IPS-20b (cell line): Measurements from ENCODE around the gene SEC16A.

Experiments used
- H3K27ac ChIP-seq: one replicate; pipeline ENCODE4 v1.5.1; 2013; ENCODE audit warnings: low read length
- H3K27me3 ChIP-seq: 2 replicates; pipeline ENCODE4 v1.6.1; 2013; ENCODE audit warnings: mild to moderate bottlenecking, low read length, inconsistent platforms; ENCODE audit not compliant: insufficient read depth
- H3K36me3 ChIP-seq: 2 replicates; pipeline ENCODE4 v1.6.1; 2013; ENCODE audit warnings: low read depth, mild to moderate bottlenecking, inconsistent platforms, low read length, moderate library complexity; ENCODE audit not compliant: insufficient read depth
- H3K4me1 ChIP-seq: 2 replicates; pipeline ENCODE4 v1.6.1; 2013; ENCODE audit warnings: mild to moderate bottlenecking, control low read depth, inconsistent platforms, low read length, moderate library complexity; ENCODE audit not compliant: insufficient read depth
- H3K4me3 ChIP-seq: 2 replicates; pipeline ENCODE4 v1.5.1; 2013; ENCODE audit warnings: mild to moderate bottlenecking, low read length, inconsistent platforms
- H3K9ac ChIP-seq: 2 replicates; pipeline ENCODE4 v1.6.1; 2013; ENCODE audit warnings: low read depth, mild to moderate bottlenecking, inconsistent platforms, low read length, moderate library complexity
- H3K9me3 ChIP-seq: 2 replicates; pipeline ENCODE4 v1.6.1; 2013; ENCODE audit warnings: mild to moderate bottlenecking, low read depth, low read length, inconsistent platforms; ENCODE audit not compliant: insufficient read depth

SEC16A gene

DNA sequence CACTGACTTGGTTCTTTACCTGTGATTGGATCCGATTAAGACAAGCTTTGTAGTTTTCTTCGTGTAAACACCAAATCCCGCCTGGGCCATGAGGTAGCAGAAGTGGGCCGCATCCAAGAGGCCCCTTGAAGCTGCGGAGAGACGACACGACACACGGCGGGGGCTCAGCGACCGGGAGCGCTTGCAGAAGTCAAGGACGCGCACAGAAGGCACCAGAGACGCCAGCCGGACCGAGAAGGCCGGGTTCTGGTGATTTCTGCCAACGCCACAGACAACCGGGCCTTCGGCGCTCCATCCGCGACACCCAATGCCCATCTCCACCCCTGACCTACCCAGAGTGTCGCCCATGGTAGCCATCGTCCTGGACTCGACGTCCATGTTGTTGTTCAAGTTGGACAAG is 23.4 kb downstream of the SEC16A start:
- H3K36me3 ChIP-seq, result peaks cover 98% of the 10 kb centered on the region
- no peak overlapping the region for H3K9ac ChIP-seq
- no peaks in the 10 kb centered on the region for H3K27me3 ChIP-seq
- no peaks in the 10 kb centered on the region for H3K9me3 ChIP-seq
- H3K27ac ChIP-seq, result no peak overlapping the region
- H3K4me3 ChIP-seq, result no peak overlapping the region
- H3K4me1 ChIP-seq, result no peaks in the 10 kb centered on the region

DNA sequence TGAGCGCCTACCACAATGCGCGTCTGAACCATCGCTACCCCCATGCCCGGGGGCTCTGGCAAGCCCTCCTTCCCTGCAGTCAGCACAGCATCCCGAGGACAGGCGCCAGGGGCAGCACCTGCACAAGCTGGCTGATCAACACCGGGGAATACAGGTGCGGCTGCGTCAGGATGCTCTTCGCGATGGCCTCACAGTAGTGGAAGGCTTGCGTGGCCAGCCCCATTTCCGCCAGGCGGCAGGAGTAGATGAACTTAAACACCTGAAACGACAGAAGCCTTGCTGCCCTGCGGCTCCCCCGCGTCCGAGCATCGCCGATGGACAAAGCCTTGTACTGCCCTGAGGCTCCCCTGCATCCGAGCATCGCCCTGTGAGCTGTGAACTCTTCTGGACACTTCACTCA is 25.5 kb downstream of the SEC16A start:
- no peaks in the 10 kb centered on the region for H3K27me3 ChIP-seq
- H3K36me3 ChIP-seq, result peaks cover 95% of the 10 kb centered on the region
- no peak overlapping the region for H3K4me3 ChIP-seq
- H3K27ac ChIP-seq, result no peak overlapping the region
- no peaks in the 10 kb centered on the region for H3K9me3 ChIP-seq
- no peak overlapping the region for H3K9ac ChIP-seq
- H3K4me1 ChIP-seq, result no peaks in the 10 kb centered on the region

DNA sequence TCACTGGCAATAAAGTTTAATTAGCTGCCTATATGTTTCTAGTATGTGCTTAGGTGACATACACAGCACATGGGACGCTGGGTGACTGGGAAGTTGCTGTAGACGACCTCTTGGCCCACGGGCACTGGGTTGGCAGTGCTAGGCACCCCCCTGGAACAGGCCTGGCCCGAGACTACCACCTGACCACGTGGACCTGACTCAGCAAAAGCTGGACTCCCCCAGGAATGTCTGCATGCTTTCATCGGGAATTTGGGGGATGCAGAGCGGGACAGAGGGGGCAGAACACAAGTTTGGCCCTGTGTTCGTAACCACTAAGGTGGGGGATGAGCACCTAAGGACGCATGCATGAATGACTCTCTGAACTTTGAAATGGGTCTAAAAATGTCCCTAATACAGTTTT is 26.6 kb downstream of the SEC16A start:
- Histone ChIP-seq H3K4me1 (no peaks in the 10 kb centered on the region), H3K27ac (no peak overlapping the region), H3K27me3 (no peaks in the 10 kb centered on the region), H3K9ac (no peak overlapping the region), H3K9me3 (no peaks in the 10 kb centered on the region), H3K36me3 (peaks cover 92% of the 10 kb centered on the region), H3K4me3 (no peak overlapping the region)

DNA sequence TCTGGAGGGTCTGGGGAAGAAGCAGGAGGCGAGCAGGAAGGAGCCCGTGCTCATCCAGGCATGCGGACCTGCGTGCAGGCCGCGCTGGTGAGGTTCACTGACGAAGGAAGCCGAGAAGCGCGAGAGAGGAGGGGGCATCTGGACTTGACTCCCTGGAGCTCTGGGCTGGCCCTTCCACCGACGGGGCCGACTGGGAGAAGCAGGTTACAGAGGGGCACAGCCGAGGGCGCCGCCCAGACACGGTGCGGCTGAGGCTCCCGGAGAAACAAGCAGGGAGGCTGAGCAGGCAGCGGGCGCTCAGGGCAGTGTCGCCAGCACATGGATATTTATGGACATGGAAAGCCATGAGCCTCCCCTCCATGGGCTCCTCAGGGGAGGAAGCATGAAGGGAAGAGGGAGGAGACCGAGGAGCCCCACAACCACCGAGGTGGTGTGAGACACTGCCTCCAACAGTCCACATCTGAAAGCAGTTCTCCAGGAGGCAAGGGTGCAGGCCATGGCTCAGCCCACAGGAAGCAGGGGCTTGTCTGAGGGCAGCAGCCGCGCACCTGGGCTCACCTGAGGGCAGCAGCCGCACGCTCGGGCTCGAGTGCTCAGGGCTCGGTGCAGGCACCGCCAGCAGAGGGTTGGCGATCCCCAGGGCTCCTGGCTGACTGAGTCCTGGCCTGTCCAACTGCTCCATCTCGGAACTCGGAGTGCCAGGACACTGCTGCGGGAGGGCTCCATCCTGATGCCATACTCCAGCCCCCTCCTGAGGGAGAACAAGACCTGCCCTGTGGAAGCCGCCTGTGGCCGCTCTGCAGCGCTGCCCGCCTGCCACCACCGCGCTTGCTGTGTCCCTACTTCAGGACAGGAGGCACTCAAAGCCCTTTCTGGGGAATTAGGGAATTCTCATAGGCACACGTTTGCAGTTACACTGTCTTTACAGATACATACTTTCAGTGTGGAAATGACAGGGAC is 27.5 kb downstream of the SEC16A start:
- Histone ChIP-seq H3K9ac (no peak overlapping the region), H3K27ac (no peak overlapping the region), H3K4me1 (no peaks in the 10 kb centered on the region), H3K27me3 (no peaks in the 10 kb centered on the region), H3K9me3 (no peaks in the 10 kb centered on the region), H3K4me3 (no peak overlapping the region), H3K36me3 (peaks cover 92% of the 10 kb centered on the region)

DNA sequence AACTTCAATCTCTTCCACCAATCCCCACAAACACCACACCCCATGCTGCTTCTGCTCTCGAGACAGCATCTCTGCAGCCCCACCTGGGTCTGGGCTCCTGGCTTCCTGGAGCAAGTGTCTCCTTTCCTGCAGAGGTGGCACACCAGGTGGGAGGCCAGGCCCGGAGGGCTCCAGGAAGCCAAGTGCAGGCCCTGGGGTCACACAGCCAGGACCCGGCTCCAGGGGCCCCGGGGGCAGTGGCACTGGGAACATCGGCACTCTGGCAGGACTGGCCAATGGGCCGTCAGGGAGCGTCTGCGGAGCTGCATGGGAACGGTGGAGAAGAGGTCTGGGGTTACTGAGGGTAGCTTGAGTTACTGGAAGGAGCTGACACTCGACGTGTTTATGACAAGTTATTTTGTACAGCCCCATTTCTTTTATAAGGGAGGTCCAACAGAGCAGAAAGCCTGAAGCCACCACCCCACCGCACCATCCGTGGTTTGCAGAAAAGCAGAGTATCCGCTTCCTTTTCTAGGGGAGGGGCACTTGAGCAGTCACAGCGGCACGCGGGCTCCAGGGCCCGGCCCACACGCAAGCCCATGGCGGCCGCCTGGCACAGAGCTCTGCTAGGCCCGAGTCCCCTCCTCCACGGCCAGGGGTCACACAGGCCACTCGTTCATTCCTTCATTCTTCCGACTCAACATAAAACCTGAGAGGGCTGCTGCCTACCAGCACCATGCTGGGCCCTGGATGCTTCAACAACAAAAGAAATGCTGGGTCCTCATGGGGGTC is 28.6 kb downstream of the SEC16A start:
- Histone ChIP-seq H3K9ac (no peak overlapping the region), H3K4me1 (no peaks in the 10 kb centered on the region), H3K27ac (no peak overlapping the region), H3K4me3 (no peak overlapping the region), H3K9me3 (no peaks in the 10 kb centered on the region), H3K27me3 (no peaks in the 10 kb centered on the region), H3K36me3 (peaks cover 93% of the 10 kb centered on the region)

DNA sequence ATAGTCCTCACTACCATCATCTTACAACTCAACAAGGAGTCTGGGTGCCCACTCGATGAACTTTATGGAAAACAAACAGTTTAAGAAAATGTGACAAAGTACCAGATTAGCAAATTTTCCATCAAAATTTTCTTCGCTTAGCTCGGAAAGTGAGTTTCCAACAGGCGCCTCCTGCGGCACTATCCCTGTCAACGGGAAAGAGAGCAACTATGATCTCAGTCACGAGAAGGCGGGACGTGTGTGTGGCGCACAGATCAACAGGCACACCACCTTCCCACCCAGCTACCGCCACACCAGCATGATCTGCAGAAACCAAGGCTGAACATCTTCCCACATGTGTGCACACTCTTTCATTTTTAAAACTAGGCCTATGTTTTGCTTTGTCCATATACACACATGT is 29.5 kb downstream of the SEC16A start:
- Histone ChIP-seq H3K9ac (no peak overlapping the region), H3K9me3 (no peaks in the 10 kb centered on the region), H3K36me3 (peaks cover 93% of the 10 kb centered on the region), H3K4me3 (no peak overlapping the region), H3K27ac (no peak overlapping the region), H3K4me1 (no peaks in the 10 kb centered on the region), H3K27me3 (no peaks in the 10 kb centered on the region)

DNA sequence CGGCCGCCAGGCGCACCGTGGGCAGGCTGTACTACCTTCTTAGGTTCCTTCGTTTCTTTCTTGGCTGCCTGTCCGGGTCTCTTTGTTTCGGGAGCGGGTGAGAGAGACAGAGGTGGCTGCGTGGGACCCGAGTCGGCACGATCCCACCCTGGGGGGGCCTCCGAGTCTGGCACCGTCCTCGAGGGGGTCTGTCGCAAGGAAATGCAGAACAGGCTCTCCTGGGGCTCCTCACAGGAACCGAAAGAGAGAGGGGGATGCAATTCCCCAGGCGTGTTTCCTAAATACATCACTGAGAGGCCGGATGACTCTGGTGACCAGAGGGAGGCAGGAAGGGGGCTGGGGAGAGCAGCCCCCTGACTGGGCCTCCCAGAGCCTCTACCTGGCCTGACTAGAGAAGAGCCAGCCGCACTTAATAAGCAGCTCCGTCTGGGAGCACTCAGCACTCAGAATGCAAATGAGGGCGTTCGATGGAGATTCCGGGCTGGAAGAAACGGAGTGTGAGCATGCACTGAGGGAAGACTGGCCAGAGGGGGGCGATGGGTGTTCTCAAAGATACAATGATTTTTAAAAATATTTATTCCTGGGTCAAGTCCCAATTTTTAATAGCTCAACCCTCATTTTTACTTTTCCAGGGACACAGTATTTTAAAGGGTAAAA is 31.5 kb downstream of the SEC16A start:
- Histone ChIP-seq H3K4me3 (no peak overlapping the region), H3K27me3 (no peaks in the 10 kb centered on the region), H3K4me1 (no peaks in the 10 kb centered on the region), H3K36me3 (peaks cover 93% of the 10 kb centered on the region), H3K27ac (no peak overlapping the region), H3K9me3 (no peaks in the 10 kb centered on the region), H3K9ac (no peak overlapping the region)

DNA sequence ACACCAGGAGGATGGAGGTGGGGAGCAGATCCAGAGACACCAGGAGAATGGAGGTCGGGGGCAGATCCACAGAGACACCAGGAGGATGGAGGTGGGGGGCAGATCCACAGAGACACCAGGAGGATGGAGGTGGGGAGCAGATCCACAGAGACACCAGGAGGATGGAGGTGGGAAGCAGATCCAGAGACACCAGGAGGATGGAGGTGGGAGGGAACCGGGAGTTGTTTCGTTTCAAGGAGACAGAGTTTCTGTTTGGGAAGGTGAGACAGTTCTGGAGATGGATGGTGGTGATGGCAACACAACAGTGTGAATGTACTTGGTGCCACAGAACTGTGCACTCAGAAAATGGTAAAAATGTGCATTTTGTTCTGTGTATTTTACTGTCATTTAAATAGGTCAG is 34.2 kb downstream of the SEC16A start:
- no peak overlapping the region for H3K27ac ChIP-seq
- H3K4me3 ChIP-seq, result no peak overlapping the region
- H3K36me3 ChIP-seq, result peaks cover 92% of the 10 kb centered on the region
- no peaks in the 10 kb centered on the region for H3K9me3 ChIP-seq
- H3K9ac ChIP-seq, result no peak overlapping the region
- no peaks in the 10 kb centered on the region for H3K4me1 ChIP-seq
- no peaks in the 10 kb centered on the region for H3K27me3 ChIP-seq

DNA sequence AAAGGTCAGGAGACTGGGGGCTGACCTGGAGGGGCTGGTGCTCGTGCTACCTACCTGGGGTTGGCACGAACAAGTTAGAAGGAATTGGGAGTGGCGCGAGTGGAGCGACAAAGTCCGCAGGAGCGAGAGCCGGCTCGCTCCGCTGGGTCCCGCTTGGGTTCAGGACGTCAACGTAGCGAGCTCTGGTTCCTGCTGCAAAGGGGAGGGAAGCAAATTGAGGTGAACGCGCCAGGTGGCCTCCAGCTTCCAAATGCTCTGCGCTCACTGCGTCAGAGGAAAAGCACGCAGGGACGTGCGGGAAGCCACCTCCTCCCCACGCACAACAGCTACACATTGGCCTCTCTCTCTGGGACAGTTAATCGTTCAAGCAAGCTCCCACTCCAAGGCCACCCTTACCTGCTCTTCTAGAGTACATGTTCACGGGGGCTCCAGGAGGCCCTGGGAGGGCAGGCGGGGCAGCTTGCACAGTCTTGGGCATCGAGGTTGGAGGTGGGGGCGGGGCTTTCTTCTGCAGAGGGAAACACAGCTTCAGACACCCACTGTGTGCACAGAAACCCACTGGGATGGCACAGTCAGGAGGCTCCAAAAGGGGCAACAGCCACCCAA is 35.6 kb downstream of the SEC16A start:
- no peak overlapping the region for H3K27ac ChIP-seq
- H3K27me3 ChIP-seq, result no peaks in the 10 kb centered on the region
- no peak overlapping the region for H3K9ac ChIP-seq
- H3K36me3 ChIP-seq, result peaks cover 94% of the 10 kb centered on the region
- H3K4me3 ChIP-seq, result no peak overlapping the region
- H3K4me1 ChIP-seq, result no peaks in the 10 kb centered on the region
- no peaks in the 10 kb centered on the region for H3K9me3 ChIP-seq

DNA sequence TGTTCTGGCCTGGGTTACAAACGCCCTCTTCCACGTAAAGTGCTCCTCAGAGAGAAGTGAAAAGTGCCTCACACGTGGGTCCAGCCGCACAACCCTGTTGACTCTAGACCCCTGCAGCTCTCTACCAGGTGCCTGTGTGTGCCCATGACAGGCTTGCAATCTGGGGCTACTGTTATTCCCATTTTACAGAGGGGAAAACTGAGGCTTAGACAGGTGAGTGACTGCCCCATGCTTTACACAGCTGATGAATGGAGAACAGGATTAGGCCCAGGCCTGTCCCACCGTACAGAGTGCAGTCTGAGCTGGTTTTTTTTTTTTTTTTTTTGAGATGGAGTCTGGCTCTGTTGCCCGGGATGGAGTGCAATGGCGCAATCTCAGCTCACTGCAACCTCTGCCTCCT is 37.0 kb downstream of the SEC16A start:
- no peak overlapping the region for H3K27ac ChIP-seq
- no peak overlapping the region for H3K4me3 ChIP-seq
- no peaks in the 10 kb centered on the region for H3K9me3 ChIP-seq
- H3K27me3 ChIP-seq, result no peaks in the 10 kb centered on the region
- H3K36me3 ChIP-seq, result peaks cover 96% of the 10 kb centered on the region
- no peak overlapping the region for H3K9ac ChIP-seq
- no peaks in the 10 kb centered on the region for H3K4me1 ChIP-seq

DNA sequence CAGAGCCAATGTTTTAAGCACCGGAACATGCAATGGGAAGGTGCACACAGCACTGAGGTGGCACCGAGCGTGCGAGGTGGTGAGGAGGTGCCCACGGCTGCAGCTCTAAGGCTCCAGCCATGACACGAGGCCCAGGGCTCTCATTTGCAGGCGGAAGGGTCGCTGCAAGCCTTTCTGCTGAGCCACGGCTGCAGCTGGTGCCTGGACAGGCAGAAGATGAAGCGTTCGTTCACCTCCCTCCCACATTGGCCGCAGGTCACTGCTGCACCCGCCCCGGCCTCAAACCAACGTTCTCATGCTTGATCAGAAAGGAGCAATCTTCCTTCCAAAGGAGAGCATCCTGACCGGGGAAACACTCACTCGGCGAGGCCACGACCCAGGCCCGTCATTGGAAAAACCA is 38.7 kb downstream of the SEC16A start:
- no peaks in the 10 kb centered on the region for H3K27me3 ChIP-seq
- H3K9ac ChIP-seq, result no peak overlapping the region
- no peaks in the 10 kb centered on the region; the same call in 1 of the 2 replicates for H3K4me1 ChIP-seq
- H3K27ac ChIP-seq, result no peak overlapping the region
- no peaks in the 10 kb centered on the region for H3K9me3 ChIP-seq
- peaks cover 84% of the 10 kb centered on the region for H3K36me3 ChIP-seq
- no peak overlapping the region for H3K4me3 ChIP-seq
